ENCODE data around the gene GPR180.

The GPR180 gene

GRCh38 chr13:94601446-94602431 is at the start of gene GPR180:
Gene GPR180, plus strand, starts transcription at chr13:94601857. Its CDS starts 71 bp downstream, at chr13:94601928.
- DNase-seq (ENCODE audit: low read depth), result peak; percentile 74

- DNase-seq (ENCODE audit: low read depth), result no peak
Measured at GRCh38 chr13:94552095-94552494, 49.6 kb upstream of the GPR180 start.

- no peak for DNase-seq (ENCODE audit: low read depth)
Measured at GRCh38 chr13:94553766-94554165, 47.9 kb upstream of the GPR180 start.

- no peak for DNase-seq (ENCODE audit: low read depth)
Measured at GRCh38 chr13:94556041-94556440, 45.6 kb upstream of the GPR180 start.

GRCh38 chr13:94556621-94557020 is 45.0 kb upstream of the GPR180 start:
- DNase-seq (ENCODE audit: low read depth), result no peak

GRCh38 chr13:94557684-94558235 is 43.9 kb upstream of the GPR180 start:
- DNase-seq (ENCODE audit: low read depth), result no peak

- DNase-seq (ENCODE audit: low read depth), result no peak
Measured at GRCh38 chr13:94558716-94559115, 42.9 kb upstream of the GPR180 start.

- DNase-seq (ENCODE audit: low read depth), result no peak
Measured at GRCh38 chr13:94559222-94559795, 42.3 kb upstream of the GPR180 start.

GRCh38 chr13:94560116-94560515 is 41.5 kb upstream of the GPR180 start:
- no peak for DNase-seq (ENCODE audit: low read depth)

GRCh38 chr13:94561126-94561525 is 40.5 kb upstream of the GPR180 start:
- no peak for DNase-seq (ENCODE audit: low read depth)

- no peak for DNase-seq (ENCODE audit: low read depth)
Measured at GRCh38 chr13:94567581-94567980, 34.1 kb upstream of the GPR180 start.

- DNase-seq (ENCODE audit: low read depth), result no peak
Measured at GRCh38 chr13:94568443-94568842, 33.2 kb upstream of the GPR180 start.

- DNase-seq (ENCODE audit: low read depth), result no peak
Measured at GRCh38 chr13:94569615-94570014, 32.0 kb upstream of the GPR180 start.

- no peak for DNase-seq (ENCODE audit: low read depth)
Measured at GRCh38 chr13:94579063-94579462, 22.6 kb upstream of the GPR180 start.

GRCh38 chr13:94583926-94584325 is 17.7 kb upstream of the GPR180 start:
- no peak for DNase-seq (ENCODE audit: low read depth)

- DNase-seq (ENCODE audit: low read depth), result no peak
Measured at GRCh38 chr13:94585543-94586101, 16.0 kb upstream of the GPR180 start.

GRCh38 chr13:94586371-94586770 is 15.3 kb upstream of the GPR180 start:
- DNase-seq (ENCODE audit: low read depth), result no peak

GRCh38 chr13:94588541-94588940 is 13.1 kb upstream of the GPR180 start:
- DNase-seq (ENCODE audit: low read depth), result no peak

- no peak for DNase-seq (ENCODE audit: low read depth)
Measured at GRCh38 chr13:94590744-94591143, 10.9 kb upstream of the GPR180 start.

- no peak for DNase-seq (ENCODE audit: low read depth)
Measured at GRCh38 chr13:94595001-94595949, 6.4 kb upstream of the GPR180 start.

GRCh38 chr13:94595950-94596574 is 5.6 kb upstream of the GPR180 start, which contains the start of gene TGDS:
Gene TGDS, minus strand, starts transcription at chr13:94596152. Its CDS starts 16 bp downstream, at chr13:94596136.
- peak; percentile 63 for DNase-seq (ENCODE audit: low read depth)
